HepG2 (cell line): ENCODE data around the gene AP4M1. TPM values are rescaled to one million over a fixed set of nuclear protein-coding genes. Genes with fewer than 3 reads are reported as not detected.

ENCODE experiments used
- FOXA1 ChIP-seq, 2 experiments: fragments of 450-650 bp in 1 of 2; sonication (generic) in 1 of 2; formaldehyde crosslinking in 1 of 2; IDR thresholded peaks; 2 replicates each; pipeline versions ENCODE4 v1.4.0 to v1.6.1; 2016 to 2020; ENCODE audit warnings: missing genetic modification reagents in 1 of 2
- IRX3 ChIP-seq: sonication (generic); formaldehyde crosslinking; IDR thresholded peaks from 2 replicates; pipeline ENCODE4 v1.8.1; 2023; ENCODE audit warnings: mild to moderate bottlenecking, low read depth, missing genetic modification reagents, borderline replicate concordance
- MBD4 ChIP-seq: IDR thresholded peaks from 2 replicates; pipeline ENCODE4 v1.6.1; 2012; ENCODE audit warnings: low read length, inconsistent platforms, borderline replicate concordance
- MBNL3 ChIP-seq: fragments of 250-450 bp; sonication (Bioruptor Pico); conservative IDR thresholded peaks from 2 replicates; pipeline ENCODE4 v1.8.0; 2022; ENCODE audit warnings: mild to moderate bottlenecking, inconsistent platforms
- MXI1 ChIP-seq: IDR thresholded peaks from 3 replicates; pipeline ENCODE4 v1.6.1; 2012; ENCODE audit warnings: low read depth, low read length, inconsistent platforms, borderline replicate concordance
- NFKB2 ChIP-seq: sonication (generic); formaldehyde crosslinking; IDR thresholded peaks from 2 replicates; pipeline ENCODE4 v1.4.0; 2020; ENCODE audit warnings: missing genetic modification reagents, borderline replicate concordance
- ONECUT2 ChIP-seq: sonication (generic); formaldehyde crosslinking; IDR thresholded peaks from 2 replicates; pipeline ENCODE4 v1.4.0; 2020; ENCODE audit warnings: missing genetic modification reagents
- SP1 ChIP-seq, 2 experiments: fragments of 450-650 bp in 1 of 2; sonication (generic) in 1 of 2; formaldehyde crosslinking in 1 of 2; IDR thresholded peaks; 2 replicates each; pipeline versions ENCODE4 v1.4.0 to v1.6.1; 2016 to 2020; ENCODE audit warnings: missing genetic modification reagents in 1 of 2
- ZNF143 ChIP-seq: sonication (generic); formaldehyde crosslinking; IDR thresholded peaks from 2 replicates; pipeline ENCODE4 v1.4.0; 2020; ENCODE audit warnings: missing genetic modification reagents
- ZNF263 ChIP-seq: sonication (generic); formaldehyde crosslinking; IDR thresholded peaks from 2 replicates; pipeline ENCODE4 v1.4.0; 2020; ENCODE audit warnings: missing genetic modification reagents
- ZNF564 ChIP-seq: sonication (generic); formaldehyde crosslinking; IDR thresholded peaks from 2 replicates; pipeline ENCODE4 v1.8.1; 2023; ENCODE audit warnings: mild to moderate bottlenecking, missing genetic modification reagents
- ZNF678 ChIP-seq: sonication (generic); formaldehyde crosslinking; IDR thresholded peaks from 2 replicates; pipeline ENCODE4 v1.4.0; 2020; ENCODE audit warnings: mild to moderate bottlenecking, missing genetic modification reagents
- polyA plus RNA-seq, 8 experiments: library from polyadenylated mRNA; depleted of rRNA in 3 of 8; stranded (reverse) in 7 of 8; unstranded in 1 of 8; fragments of >200 nt; fragmentation: Illumina TruSeq in 4 of 8; extraction: Trizol in 4 of 8; gene quantifications; 2 replicates each; pipeline versions ENCODE4 v1.2.1 to v1.2.3, GENCODE V29; 2011 to 2016; ENCODE audit warnings: low read depth in 4 of 8, missing spikeins in 1 of 8, mixed read lengths in 1 of 8; ENCODE audit not compliant: insufficient read depth in 1 of 8
- total RNA-seq, 5 experiments: library from RNA; depleted of rRNA; stranded (reverse); fragments of >200 nt; fragmentation: Illumina TruSeq; extraction: Trizol; gene quantifications; 2 replicates each; pipeline ENCODE4 v1.2.3, GENCODE V29; 2016; ENCODE audit warnings: low read depth in 1 of 5
- TF ChIP-seq, protein P1 (sequence below): sonication (generic); formaldehyde crosslinking; conservative IDR thresholded peaks from 2 replicates; pipeline ENCODE4 v1.4.0; 2020; ENCODE audit warnings: mild to moderate bottlenecking, missing genetic modification reagents, moderate library complexity
- TF ChIP-seq, protein P2 (sequence below): sonication (generic); formaldehyde crosslinking; IDR thresholded peaks from 2 replicates; pipeline ENCODE4 v1.5.0; 2020; ENCODE audit warnings: mild to moderate bottlenecking, missing genetic modification reagents, moderate library complexity
- TF ChIP-seq, protein P3 (sequence below): sonication (generic); formaldehyde crosslinking; IDR thresholded peaks from 2 replicates; pipeline ENCODE4 v1.4.0; 2020; ENCODE audit warnings: low read depth, missing genetic modification reagents
- TF ChIP-seq, protein P4 (sequence below): sonication (generic); formaldehyde crosslinking; IDR thresholded peaks from 2 replicates; pipeline ENCODE4 v1.5.1; 2020; ENCODE audit warnings: mild to moderate bottlenecking, missing genetic modification reagents, moderate library complexity
- TF ChIP-seq, protein P5 (sequence below): IDR thresholded peaks from 2 replicates; pipeline ENCODE4 v1.6.1; 2016; ENCODE audit warnings: low read depth, borderline replicate concordance

The AP4M1 gene
- total and polyA plus RNA-seq, 2 of the 13 experiments (the other 11 are each of a cell fraction or from before 2014, with no cell fraction given) = 6.3 to 9.7 TPM

DNA sequence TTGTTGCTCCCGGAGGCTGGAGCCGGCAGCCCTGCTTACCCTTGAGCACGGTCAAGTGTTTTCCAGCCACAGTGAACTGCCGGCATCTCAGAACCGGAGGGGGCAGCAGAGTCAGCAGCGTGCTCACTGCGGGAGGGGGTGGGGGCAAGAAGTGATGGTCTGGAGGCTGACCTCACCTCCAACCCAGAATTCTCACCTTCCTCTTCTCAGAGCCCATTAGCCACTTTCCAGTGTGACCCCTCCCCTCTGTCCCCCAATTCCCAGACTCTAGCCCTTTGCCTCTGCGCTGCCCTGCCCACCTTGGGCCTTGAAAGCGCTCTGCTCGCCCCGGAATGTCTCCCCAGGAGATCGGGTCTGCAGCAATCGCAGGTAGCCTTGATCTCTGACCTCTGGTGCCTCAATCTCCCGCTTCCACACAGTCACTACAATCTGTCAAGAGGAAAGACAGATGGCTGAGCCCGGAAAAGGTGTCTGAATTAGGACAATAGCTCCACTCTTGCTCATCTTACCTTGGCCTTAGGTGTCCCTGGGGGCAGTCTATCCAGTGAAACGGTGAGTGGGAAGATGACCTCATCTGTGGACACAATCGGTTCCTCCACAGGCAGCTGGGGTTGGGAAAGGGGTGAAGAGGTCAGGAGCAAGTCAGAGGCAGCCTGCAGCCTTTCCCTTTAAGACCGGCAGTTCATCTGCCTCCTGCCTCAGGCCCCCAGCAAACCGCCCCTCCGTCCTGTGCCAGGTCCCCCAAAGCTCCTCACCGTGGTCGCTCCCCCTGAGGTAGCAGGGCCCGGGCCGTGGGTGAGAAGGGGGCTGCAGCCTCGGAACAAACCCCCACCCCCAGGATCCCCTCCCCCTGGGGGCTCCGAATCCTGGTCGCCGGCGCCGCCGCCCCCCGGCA lies 56.1 kb downstream of the AP4M1 start (continued):
- TF ChIP-seq, protein P1, sequence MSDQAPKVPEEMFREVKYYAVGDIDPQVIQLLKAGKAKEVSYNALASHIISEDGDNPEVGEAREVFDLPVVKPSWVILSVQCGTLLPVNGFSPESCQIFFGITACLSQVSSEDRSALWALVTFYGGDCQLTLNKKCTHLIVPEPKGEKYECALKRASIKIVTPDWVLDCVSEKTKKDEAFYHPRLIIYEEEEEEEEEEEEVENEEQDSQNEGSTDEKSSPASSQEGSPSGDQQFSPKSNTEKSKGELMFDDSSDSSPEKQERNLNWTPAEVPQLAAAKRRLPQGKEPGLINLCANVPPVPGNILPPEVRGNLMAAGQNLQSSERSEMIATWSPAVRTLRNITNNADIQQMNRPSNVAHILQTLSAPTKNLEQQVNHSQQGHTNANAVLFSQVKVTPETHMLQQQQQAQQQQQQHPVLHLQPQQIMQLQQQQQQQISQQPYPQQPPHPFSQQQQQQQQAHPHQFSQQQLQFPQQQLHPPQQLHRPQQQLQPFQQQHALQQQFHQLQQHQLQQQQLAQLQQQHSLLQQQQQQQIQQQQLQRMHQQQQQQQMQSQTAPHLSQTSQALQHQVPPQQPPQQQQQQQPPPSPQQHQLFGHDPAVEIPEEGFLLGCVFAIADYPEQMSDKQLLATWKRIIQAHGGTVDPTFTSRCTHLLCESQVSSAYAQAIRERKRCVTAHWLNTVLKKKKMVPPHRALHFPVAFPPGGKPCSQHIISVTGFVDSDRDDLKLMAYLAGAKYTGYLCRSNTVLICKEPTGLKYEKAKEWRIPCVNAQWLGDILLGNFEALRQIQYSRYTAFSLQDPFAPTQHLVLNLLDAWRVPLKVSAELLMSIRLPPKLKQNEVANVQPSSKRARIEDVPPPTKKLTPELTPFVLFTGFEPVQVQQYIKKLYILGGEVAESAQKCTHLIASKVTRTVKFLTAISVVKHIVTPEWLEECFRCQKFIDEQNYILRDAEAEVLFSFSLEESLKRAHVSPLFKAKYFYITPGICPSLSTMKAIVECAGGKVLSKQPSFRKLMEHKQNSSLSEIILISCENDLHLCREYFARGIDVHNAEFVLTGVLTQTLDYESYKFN (CRISPR knock-in tag) = no peak
- TF ChIP-seq ZNF263 (CRISPR knock-in tag) (no peak), MBNL3 (CRISPR knock-in tag) (no peak), SP1 (IDR thresholded peaks at IDR 0.05) (no peak), SP1 (CRISPR knock-in tag; IDR thresholded peaks at IDR 0.05) (no peak), NFKB2 (no peak), ZNF143 (CRISPR knock-in tag) (no peak), ZNF678 (CRISPR knock-in tag) (no peak), MXI1 (no peak), FOXA1 (IDR thresholded peaks at IDR 0.05) (no peak), FOXA1 (CRISPR knock-in tag; IDR thresholded peaks at IDR 0.05) (peak; percentile 81), ONECUT2 (CRISPR knock-in tag) (no peak), ZNF564 (no peak), IRX3 (CRISPR knock-in tag) (no peak), MBD4 (no peak)
- TF ChIP-seq, protein P2, sequence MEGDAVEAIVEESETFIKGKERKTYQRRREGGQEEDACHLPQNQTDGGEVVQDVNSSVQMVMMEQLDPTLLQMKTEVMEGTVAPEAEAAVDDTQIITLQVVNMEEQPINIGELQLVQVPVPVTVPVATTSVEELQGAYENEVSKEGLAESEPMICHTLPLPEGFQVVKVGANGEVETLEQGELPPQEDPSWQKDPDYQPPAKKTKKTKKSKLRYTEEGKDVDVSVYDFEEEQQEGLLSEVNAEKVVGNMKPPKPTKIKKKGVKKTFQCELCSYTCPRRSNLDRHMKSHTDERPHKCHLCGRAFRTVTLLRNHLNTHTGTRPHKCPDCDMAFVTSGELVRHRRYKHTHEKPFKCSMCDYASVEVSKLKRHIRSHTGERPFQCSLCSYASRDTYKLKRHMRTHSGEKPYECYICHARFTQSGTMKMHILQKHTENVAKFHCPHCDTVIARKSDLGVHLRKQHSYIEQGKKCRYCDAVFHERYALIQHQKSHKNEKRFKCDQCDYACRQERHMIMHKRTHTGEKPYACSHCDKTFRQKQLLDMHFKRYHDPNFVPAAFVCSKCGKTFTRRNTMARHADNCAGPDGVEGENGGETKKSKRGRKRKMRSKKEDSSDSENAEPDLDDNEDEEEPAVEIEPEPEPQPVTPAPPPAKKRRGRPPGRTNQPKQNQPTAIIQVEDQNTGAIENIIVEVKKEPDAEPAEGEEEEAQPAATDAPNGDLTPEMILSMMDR (CRISPR knock-in tag) = peak; percentile 18; the same call in 1 of the 2 replicates
- TF ChIP-seq, protein P3, sequence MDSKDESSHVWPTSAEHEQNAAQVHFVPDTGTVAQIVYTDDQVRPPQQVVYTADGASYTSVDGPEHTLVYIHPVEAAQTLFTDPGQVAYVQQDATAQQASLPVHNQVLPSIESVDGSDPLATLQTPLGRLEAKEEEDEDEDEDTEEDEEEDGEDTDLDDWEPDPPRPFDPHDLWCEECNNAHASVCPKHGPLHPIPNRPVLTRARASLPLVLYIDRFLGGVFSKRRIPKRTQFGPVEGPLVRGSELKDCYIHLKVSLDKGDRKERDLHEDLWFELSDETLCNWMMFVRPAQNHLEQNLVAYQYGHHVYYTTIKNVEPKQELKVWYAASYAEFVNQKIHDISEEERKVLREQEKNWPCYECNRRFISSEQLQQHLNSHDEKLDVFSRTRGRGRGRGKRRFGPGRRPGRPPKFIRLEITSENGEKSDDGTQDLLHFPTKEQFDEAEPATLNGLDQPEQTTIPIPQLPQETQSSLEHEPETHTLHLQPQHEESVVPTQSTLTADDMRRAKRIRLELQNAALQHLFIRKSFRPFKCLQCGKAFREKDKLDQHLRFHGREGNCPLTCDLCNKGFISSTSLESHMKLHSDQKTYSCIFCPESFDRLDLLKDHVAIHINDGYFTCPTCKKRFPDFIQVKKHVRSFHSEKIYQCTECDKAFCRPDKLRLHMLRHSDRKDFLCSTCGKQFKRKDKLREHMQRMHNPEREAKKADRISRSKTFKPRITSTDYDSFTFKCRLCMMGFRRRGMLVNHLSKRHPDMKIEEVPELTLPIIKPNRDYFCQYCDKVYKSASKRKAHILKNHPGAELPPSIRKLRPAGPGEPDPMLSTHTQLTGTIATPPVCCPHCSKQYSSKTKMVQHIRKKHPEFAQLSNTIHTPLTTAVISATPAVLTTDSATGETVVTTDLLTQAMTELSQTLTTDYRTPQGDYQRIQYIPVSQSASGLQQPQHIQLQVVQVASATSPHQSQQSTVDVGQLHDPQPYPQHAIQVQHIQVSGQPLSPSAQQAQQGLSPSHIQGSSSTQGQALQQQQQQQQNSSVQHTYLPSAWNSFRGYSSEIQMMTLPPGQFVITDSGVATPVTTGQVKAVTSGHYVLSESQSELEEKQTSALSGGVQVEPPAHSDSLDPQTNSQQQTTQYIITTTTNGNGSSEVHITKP (CRISPR knock-in tag) = 0 out of 2 replicates have a peak, but pooled peaks have one; percentile 12
- TF ChIP-seq, protein P4, sequence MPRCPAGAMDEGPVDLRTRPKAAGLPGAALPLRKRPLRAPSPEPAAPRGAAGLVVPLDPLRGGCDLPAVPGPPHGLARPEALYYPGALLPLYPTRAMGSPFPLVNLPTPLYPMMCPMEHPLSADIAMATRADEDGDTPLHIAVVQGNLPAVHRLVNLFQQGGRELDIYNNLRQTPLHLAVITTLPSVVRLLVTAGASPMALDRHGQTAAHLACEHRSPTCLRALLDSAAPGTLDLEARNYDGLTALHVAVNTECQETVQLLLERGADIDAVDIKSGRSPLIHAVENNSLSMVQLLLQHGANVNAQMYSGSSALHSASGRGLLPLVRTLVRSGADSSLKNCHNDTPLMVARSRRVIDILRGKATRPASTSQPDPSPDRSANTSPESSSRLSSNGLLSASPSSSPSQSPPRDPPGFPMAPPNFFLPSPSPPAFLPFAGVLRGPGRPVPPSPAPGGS = no peak
- TF ChIP-seq, protein P5, sequence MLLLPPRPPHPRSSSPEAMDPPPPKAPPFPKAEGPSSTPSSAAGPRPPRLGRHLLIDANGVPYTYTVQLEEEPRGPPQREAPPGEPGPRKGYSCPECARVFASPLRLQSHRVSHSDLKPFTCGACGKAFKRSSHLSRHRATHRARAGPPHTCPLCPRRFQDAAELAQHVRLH = no peak
